ENCODE data around the gene KLC1.
"Not testable (repeated sequence)": the region's sequence is repeated elsewhere in the genome, so short reads cannot be mapped to it uniquely, and the experiment has no call there.

The KLC1 gene

GRCh38 chr14:103685276-103686211 is 56.5 kb downstream of the KLC1 start:
- in situ Hi-C loops (cut with MboI; ENCODE audit: low pct_unique_long_range_greater_than_20kb, low sequenced_read_pairs) = no loop called here
- DNase-seq = no peak

GRCh38 chr14:103686831-103687485 is 57.9 kb downstream of the KLC1 start:
- in situ Hi-C loops (cut with MboI; ENCODE audit: low pct_unique_long_range_greater_than_20kb, low sequenced_read_pairs) = no loop called here
- no peak for DNase-seq

- in situ Hi-C loops (cut with MboI; ENCODE audit: low pct_unique_long_range_greater_than_20kb, low sequenced_read_pairs) = no loop called here
Measured at GRCh38 chr14:103687712-103688111, 58.7 kb downstream of the KLC1 start.

GRCh38 chr14:103688441-103688840 is 59.4 kb downstream of the KLC1 start:
- in situ Hi-C loops (cut with MboI; ENCODE audit: low pct_unique_long_range_greater_than_20kb, low sequenced_read_pairs) = no loop called here
- no peak for DNase-seq

More at GRCh38 chr14:103687712-103688111, 58.7 kb downstream of the KLC1 start:
- DNase-seq = no peak

DNA sequence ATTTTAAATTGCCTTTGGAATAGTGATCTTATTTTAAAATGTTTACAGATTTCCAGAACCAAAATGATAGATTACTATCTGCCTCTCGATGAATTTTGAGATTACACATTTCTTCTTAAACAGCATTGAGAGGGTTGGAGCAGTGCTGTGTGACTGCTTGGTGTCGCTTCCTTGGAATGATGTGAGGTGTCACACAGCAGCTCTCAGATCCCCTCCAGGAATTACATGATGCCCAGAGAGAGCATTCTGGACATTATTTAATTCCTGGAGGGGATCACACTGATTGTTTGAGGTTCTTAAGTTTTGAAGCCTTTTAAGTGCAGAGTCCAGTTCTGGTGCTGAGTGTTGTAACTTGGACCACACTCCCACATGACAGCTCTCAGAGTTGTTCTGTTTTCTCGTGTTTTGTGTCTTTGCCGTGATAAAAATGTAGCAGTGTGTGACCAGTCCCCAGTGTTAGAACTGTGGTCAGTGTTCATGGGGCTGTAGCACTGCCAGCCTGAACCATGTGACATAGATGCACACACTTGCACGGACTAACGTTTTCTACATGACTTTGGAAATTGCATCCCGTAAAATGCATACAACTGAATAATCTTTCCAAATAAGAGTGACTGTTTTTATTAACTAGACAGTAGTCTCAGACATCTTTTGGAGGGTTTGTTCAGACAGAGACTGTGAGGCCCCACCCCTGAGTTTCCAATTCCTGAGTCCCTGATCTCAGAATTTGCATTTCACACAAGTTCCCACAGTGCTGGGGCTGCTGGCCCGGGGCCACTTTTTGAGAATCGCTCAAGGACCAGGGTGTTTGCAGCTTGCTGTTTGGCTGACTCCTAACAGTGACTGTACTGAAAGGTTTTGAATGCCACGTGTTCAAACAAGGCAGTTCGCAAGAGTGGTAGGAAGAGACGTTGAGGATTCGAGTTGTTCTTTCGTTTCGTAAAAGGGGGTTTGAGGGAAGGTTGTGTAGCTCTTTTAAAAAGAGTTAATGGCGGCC is 60.2 kb downstream of the KLC1 start:
- in situ Hi-C loops (cut with MboI; ENCODE audit: low pct_unique_long_range_greater_than_20kb, low sequenced_read_pairs) = no loop called here

GRCh38 chr14:103690332-103690731 is 61.3 kb downstream of the KLC1 start:
- no peak for DNase-seq
- in situ Hi-C loops (cut with MboI; ENCODE audit: low pct_unique_long_range_greater_than_20kb, low sequenced_read_pairs) = no loop called here

More for the DNA sequence above, 60.2 kb downstream of the KLC1 start:
- DNase-seq = no peak

- DNase-seq; in situ Hi-C loops (cut with MboI; ENCODE audit: low pct_unique_long_range_greater_than_20kb, low sequenced_read_pairs): not testable (repeated sequence)
Measured at GRCh38 chr14:103691655-103692054, 62.6 kb downstream of the KLC1 start.

DNA sequence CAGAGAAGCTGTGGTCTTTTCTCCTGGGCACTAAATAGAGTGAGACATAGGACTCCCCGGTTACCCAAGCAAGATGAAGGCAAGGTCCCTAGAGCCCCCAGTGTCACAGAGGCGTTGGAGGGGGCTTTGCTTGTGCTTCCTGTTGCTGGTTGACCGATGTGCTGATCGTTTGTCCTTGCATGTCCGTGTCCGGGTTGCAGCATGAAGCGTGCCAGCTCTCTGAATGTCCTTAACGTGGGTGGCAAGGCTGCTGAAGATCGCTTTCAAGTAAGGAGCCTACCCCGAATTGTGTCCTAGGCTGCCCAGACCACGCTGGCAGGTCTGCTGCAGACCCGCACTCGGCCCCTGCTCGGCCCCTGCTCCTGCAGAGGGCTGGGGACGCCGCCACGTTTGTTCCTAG is 63.1 kb downstream of the KLC1 start:
- DNase-seq = no peak
- in situ Hi-C loops (cut with MboI; ENCODE audit: low pct_unique_long_range_greater_than_20kb, low sequenced_read_pairs) = no loop called here

DNA sequence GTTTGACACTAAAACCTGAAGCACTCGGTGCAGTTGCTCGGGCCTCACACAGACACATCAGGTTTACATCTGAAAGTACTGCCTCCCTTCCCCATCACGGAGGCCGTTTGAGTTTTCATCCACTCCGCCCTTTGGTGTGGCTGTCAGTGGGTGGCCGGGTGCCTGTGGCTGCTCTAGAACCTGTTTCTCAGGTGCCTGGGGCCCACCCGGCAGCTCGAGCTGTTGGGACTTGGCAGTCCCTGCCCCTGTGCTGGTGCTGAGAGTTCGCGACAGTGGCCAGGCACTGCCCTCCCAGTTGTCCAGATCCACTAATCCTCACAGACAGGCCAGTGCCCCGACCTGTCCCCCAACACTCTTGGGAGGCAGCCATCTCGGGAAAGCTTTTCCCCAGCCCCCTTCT is 63.9 kb downstream of the KLC1 start:
- in situ Hi-C loops (cut with MboI; ENCODE audit: low pct_unique_long_range_greater_than_20kb, low sequenced_read_pairs) = no loop called here
- no peak for DNase-seq

DNA sequence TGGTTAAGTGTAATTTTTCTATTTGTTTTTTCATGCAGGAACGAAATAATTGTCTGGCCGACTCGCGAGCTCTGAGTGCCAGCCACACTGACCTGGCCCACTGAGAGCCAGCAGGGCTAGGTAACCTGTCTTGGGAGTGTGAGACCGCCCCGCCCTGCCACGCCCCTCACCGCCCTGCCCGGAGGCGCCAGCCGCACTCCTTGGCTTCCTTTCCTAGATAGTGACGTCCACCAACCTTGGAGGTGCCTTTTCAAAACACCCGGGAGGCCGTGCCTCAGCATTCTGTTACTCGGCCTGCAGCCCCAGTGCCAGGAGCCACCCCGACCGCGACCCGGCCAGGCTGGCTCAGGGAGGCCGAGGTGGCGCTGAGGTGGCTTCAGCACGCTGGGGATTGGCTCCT is 64.5 kb downstream of the KLC1 start:
- in situ Hi-C loops (cut with MboI; ENCODE audit: low pct_unique_long_range_greater_than_20kb, low sequenced_read_pairs) = no loop called here
- no peak for DNase-seq

DNA sequence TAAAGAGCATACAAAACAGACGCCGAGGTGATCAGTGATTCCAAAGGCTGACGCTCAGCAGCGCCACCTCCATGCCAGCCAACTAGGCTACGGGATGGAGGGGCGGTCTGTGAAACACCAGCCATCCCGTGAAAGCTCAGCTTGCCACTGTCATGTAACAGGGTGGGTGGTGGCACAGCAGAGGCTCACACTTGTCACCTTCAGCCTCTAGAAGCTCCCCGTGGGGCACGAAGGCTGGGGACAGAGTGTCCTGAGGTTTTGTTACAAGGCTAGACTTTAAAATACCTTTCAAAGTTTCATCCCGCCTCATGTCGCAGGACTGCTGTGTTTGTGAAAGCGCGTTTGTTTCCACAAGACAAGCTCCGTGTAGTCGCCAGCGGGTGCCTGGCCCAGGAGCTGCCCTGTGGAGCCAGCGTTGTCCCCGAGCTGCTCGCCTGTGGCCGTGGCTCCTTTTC is 65.6 kb downstream of the KLC1 start:
- DNase-seq = no peak
- in situ Hi-C loops (cut with MboI; ENCODE audit: low pct_unique_long_range_greater_than_20kb, low sequenced_read_pairs) = no loop called here

GRCh38 chr14:103695296-103696069 is 66.5 kb downstream of the KLC1 start:
- no peak for DNase-seq
- in situ Hi-C loops (cut with MboI; ENCODE audit: low pct_unique_long_range_greater_than_20kb, low sequenced_read_pairs) = no loop called here

- DNase-seq = no peak
- in situ Hi-C loops (cut with MboI; ENCODE audit: low pct_unique_long_range_greater_than_20kb, low sequenced_read_pairs) = no loop called here
Measured at GRCh38 chr14:103696070-103696402, 67.0 kb downstream of the KLC1 start.

- in situ Hi-C loops (cut with MboI; ENCODE audit: low pct_unique_long_range_greater_than_20kb, low sequenced_read_pairs) = no loop called here
- no peak for DNase-seq
Measured at GRCh38 chr14:103696466-103697071, 67.6 kb downstream of the KLC1 start.

- in situ Hi-C loops (cut with MboI; ENCODE audit: low pct_unique_long_range_greater_than_20kb, low sequenced_read_pairs) = no loop called here
- no peak for DNase-seq
Measured at GRCh38 chr14:103697206-103697602, 68.2 kb downstream of the KLC1 start.

GRCh38 chr14:103697603-103698379 is 68.8 kb downstream of the KLC1 start:
- DNase-seq = no peak
- in situ Hi-C loops (cut with MboI; ENCODE audit: low pct_unique_long_range_greater_than_20kb, low sequenced_read_pairs) = no loop called here

- in situ Hi-C loops (cut with MboI; ENCODE audit: low pct_unique_long_range_greater_than_20kb, low sequenced_read_pairs) = no loop called here
- no peak for DNase-seq
Measured at GRCh38 chr14:103698380-103699260, 69.6 kb downstream of the KLC1 start.

All from KBM-7 (cell line).